Neural progenitor cell (in vitro differentiated cells): ENCODE data around the gene MIER3.

Experiments
- EZH2 ChIP-seq: fragments of 200-600 bp; sonication (generic); IDR thresholded peaks from 2 replicates; pipeline ENCODE4 v1.6.1; 2017; ENCODE audit warnings: antibody characterized with exemption, mild to moderate bottlenecking, moderate library complexity
- TF ChIP-seq, protein P1 (sequence below): fragments of 200-600 bp; sonication (generic); IDR thresholded peaks from 2 replicates; pipeline ENCODE4 v1.5.1; 2017; ENCODE audit warnings: antibody characterized with exemption, mild to moderate bottlenecking

DNA sequence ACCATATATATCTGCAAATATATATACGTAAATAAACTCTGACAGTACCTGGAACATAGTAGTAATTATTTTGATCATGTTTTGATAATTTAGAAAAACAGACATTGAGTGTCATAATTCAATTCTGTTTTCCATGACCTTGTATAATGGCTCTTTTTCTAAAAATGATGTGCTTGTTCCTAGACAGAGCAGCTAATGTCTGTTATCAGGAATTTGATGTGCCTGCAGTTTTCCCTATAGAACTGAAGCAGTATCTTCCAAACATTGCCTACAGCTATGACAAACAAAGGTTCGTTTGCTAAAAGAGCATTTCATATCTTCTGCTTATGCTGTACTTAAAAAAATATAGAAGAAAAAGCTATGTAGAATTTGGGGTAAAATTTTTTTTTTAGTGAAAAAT is 37.2 kb downstream of the MIER3 start:
- TF ChIP-seq EZH2: no peak
- TF ChIP-seq, protein P1, sequence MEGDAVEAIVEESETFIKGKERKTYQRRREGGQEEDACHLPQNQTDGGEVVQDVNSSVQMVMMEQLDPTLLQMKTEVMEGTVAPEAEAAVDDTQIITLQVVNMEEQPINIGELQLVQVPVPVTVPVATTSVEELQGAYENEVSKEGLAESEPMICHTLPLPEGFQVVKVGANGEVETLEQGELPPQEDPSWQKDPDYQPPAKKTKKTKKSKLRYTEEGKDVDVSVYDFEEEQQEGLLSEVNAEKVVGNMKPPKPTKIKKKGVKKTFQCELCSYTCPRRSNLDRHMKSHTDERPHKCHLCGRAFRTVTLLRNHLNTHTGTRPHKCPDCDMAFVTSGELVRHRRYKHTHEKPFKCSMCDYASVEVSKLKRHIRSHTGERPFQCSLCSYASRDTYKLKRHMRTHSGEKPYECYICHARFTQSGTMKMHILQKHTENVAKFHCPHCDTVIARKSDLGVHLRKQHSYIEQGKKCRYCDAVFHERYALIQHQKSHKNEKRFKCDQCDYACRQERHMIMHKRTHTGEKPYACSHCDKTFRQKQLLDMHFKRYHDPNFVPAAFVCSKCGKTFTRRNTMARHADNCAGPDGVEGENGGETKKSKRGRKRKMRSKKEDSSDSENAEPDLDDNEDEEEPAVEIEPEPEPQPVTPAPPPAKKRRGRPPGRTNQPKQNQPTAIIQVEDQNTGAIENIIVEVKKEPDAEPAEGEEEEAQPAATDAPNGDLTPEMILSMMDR: no peak
